ENCODE measurements around the gene C9orf78.

- TF ChIP-seq, protein P1, sequence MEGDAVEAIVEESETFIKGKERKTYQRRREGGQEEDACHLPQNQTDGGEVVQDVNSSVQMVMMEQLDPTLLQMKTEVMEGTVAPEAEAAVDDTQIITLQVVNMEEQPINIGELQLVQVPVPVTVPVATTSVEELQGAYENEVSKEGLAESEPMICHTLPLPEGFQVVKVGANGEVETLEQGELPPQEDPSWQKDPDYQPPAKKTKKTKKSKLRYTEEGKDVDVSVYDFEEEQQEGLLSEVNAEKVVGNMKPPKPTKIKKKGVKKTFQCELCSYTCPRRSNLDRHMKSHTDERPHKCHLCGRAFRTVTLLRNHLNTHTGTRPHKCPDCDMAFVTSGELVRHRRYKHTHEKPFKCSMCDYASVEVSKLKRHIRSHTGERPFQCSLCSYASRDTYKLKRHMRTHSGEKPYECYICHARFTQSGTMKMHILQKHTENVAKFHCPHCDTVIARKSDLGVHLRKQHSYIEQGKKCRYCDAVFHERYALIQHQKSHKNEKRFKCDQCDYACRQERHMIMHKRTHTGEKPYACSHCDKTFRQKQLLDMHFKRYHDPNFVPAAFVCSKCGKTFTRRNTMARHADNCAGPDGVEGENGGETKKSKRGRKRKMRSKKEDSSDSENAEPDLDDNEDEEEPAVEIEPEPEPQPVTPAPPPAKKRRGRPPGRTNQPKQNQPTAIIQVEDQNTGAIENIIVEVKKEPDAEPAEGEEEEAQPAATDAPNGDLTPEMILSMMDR (IDR thresholded peaks at IDR 0.05): no peak
- no peak for TF ChIP-seq POLR2A (IDR thresholded peaks at IDR 0.05)
Measured at GRCh38 chr9:129851821-129852220, 16.7 kb upstream of the C9orf78 start.
